ENCODE results near the gene APBA3.

DNA sequence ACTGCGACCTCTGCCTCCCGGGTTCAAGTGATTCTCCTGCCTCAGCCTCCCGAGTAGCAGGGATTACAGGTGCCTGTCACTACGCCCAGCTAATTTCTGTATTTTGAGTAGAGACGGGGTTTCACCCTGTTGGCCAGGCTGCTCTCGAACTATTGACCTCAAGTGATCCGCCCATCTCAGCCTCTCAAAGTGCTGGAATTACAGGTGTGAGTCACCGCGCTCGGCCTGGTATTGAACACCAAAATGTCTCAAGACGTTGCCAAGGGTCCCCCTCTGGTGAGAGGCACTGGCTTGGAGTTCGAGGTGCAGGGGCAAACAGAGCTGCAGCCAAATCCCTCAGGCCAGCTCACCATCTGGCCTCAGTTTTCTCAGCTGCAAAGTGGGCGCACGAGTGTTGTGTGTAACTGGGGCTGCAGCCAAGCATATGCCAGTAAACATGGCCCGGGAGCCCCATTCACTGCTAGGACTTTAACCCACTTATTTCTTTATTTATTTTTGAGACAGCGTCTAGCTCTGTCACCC lies 45.3 kb downstream of the APBA3 start:
- TF ChIP-seq POLR2AphosphoS5 (IDR thresholded peaks at IDR 0.05): no peak
- TF ChIP-seq POLR2A (IDR thresholded peaks at IDR 0.05): no peak
- TF ChIP-seq, protein P1, sequence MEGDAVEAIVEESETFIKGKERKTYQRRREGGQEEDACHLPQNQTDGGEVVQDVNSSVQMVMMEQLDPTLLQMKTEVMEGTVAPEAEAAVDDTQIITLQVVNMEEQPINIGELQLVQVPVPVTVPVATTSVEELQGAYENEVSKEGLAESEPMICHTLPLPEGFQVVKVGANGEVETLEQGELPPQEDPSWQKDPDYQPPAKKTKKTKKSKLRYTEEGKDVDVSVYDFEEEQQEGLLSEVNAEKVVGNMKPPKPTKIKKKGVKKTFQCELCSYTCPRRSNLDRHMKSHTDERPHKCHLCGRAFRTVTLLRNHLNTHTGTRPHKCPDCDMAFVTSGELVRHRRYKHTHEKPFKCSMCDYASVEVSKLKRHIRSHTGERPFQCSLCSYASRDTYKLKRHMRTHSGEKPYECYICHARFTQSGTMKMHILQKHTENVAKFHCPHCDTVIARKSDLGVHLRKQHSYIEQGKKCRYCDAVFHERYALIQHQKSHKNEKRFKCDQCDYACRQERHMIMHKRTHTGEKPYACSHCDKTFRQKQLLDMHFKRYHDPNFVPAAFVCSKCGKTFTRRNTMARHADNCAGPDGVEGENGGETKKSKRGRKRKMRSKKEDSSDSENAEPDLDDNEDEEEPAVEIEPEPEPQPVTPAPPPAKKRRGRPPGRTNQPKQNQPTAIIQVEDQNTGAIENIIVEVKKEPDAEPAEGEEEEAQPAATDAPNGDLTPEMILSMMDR (IDR thresholded peaks at IDR 0.05): no peak
- no peak for TF ChIP-seq EP300 (IDR thresholded peaks at IDR 0.05)
